PC-3 (cell line): ENCODE data around the gene SAAL1. TPM values are rescaled to one million over a fixed set of nuclear protein-coding genes. Genes with fewer than 3 reads are reported as not detected.
"Not testable (repeated sequence)": the region's sequence is repeated elsewhere in the genome, so short reads cannot be mapped to it uniquely, and the experiment has no call there.

ENCODE experiments used
- ATAC-seq: fragments of 200-7000 bp; cut with Tn5 transposase; 2 replicates; pipeline ENCODE4 v1.9.1; 2020; ENCODE audit warnings: mild to moderate bottlenecking, moderate library complexity
- BruUV-seq: library from RNA; stranded (reverse); fragments of 400-500 nt; replicated peaks from 2 replicates; lab custom pipeline; 2021; lab: Mats Ljungman, UMichigan
- CTCF ChIA-PET: fragments of 300-600 bp; sonication (Branson Sonifier 250); formaldehyde crosslinking; loops from one replicate; lab custom pipeline; 2022; ENCODE audit warnings: antibody characterized with exemption; lab: Charles Lee
- POLR2A ChIA-PET: fragments of 300-600 bp; sonication (Branson Sonifier 250); formaldehyde crosslinking; loops from one replicate; lab custom pipeline; 2022; ENCODE audit warnings: antibody characterized with exemption; ENCODE audit not compliant: unreplicated experiment; lab: Charles Lee
- DNase-seq: peaks from one replicate; pipeline ENCODE4 v3.0.0-alpha.2; 2015
- H2AFZ ChIP-seq: fragments of 300-600 bp; sonication (generic); 2 replicates; pipeline ENCODE4 v1.6.0; 2016; ENCODE audit warnings: antibody characterized with exemption, low read length
- H3F3A ChIP-seq: fragments of 300-600 bp; sonication (generic); one replicate; pipeline ENCODE4 v1.6.0; 2017; ENCODE audit warnings: antibody characterized with exemption, low read length, control low read depth, mild to moderate bottlenecking; ENCODE audit not compliant: unreplicated experiment
- H3K27ac ChIP-seq: fragments of 300-600 bp; sonication (generic); 2 replicates; pipeline ENCODE4 v1.5.1; 2016; ENCODE audit warnings: mild to moderate bottlenecking, low read length
- H3K27me3 ChIP-seq: fragments of 300-600 bp; sonication (generic); 2 replicates; pipeline ENCODE4 v1.6.1; 2016; ENCODE audit warnings: low read length, mixed read lengths
- H3K36me3 ChIP-seq: fragments of 300-600 bp; sonication (generic); 2 replicates; pipeline ENCODE4 v1.6.1; 2016; ENCODE audit warnings: low read depth, mixed run types, low read length, mixed read lengths
- H3K4me1 ChIP-seq: fragments of 300-600 bp; sonication (generic); 2 replicates; pipeline ENCODE4 v1.5.1; 2016; ENCODE audit warnings: low read length; ENCODE audit not compliant: insufficient read depth
- H3K4me2 ChIP-seq: fragments of 300-600 bp; sonication (generic); 2 replicates; pipeline ENCODE4 v1.6.0; 2016; ENCODE audit warnings: low read length
- H3K4me3 ChIP-seq: fragments of 300-600 bp; sonication (generic); 2 replicates; pipeline ENCODE4 v1.5.1; 2016; ENCODE audit warnings: mild to moderate bottlenecking, low read length, mixed read lengths
- H3K79me2 ChIP-seq: fragments of 300-600 bp; sonication (generic); 2 replicates; pipeline ENCODE4 v1.6.1; 2017; ENCODE audit warnings: low read length, mixed read lengths
- H3K9ac ChIP-seq: fragments of 300-600 bp; sonication (generic); 2 replicates; pipeline ENCODE4 v1.6.0; 2016; ENCODE audit warnings: mild to moderate bottlenecking, low read length
- H3K9me2 ChIP-seq: fragments of 300-600 bp; sonication (generic); replicated peaks from 2 replicates; pipeline ENCODE4 v1.6.1; 2016; ENCODE audit warnings: mixed run types, low read length, mixed read lengths
- H3K9me3 ChIP-seq: fragments of 300-600 bp; sonication (generic); 2 replicates; pipeline ENCODE4 v1.6.1; 2016; ENCODE audit warnings: low read length, mixed read lengths
- H4K20me1 ChIP-seq: fragments of 300-600 bp; sonication (generic); 2 replicates; pipeline ENCODE4 v1.6.1; 2016; ENCODE audit warnings: low read length, mixed read lengths
- EZH2 ChIP-seq: fragments of 300-600 bp; sonication (generic); IDR thresholded peaks from one replicate; pipeline ENCODE4 v1.6.1; 2017; ENCODE audit warnings: antibody characterized with exemption, mild to moderate bottlenecking, low read length; ENCODE audit not compliant: unreplicated experiment
- EZH2phosphoT487 ChIP-seq: fragments of 300-600 bp; sonication (generic); IDR thresholded peaks from 2 replicates; pipeline ENCODE4 v1.6.1; 2018; ENCODE audit warnings: mild to moderate bottlenecking, antibody characterized with exemption, low read length, borderline replicate concordance
- intact Hi-C: fragments of 100-400 bp; cut with micrococcal nuclease; formaldehyde crosslinking; loops from 2 replicates; pipeline ENCODE4 v1.9.0; 2023
- total RNA-seq: library from RNA; depleted of rRNA; stranded (reverse); fragments of >200 nt; gene quantifications from 2 replicates; pipeline ENCODE4 v1.2.3, GENCODE V29; 2014
- TF ChIP-seq, protein P1 (sequence below): fragments of 300-600 bp; sonication (generic); conservative IDR thresholded peaks from 2 replicates; pipeline ENCODE4 v1.5.1; 2017; ENCODE audit warnings: antibody characterized with exemption, low read depth, mild to moderate bottlenecking, low read length

SAAL1 gene
- total RNA-seq, 1 experiment from 2014 or later: 25.4 TPM

GRCh38 chr11:18132341-18132740 is 26.5 kb upstream of the SAAL1 start, which contains the start of gene MRGPRX3:
MRGPRX3 (plus strand) TSS chr11:18132571; CDS start chr11:18137203, 4,632 bp downstream.
- ChIA-PET CTCF (no interaction called here), POLR2A (no interaction called here)
- no peaks in the 10 kb centered on the region for H3F3A ChIP-seq
- no peaks in the 10 kb centered on the region for H4K20me1 ChIP-seq
- no peak within 1 kb of the TSS for H3K4me3 ChIP-seq
- intact Hi-C loops: no loop called here
- ATAC-seq: no peak
- H3K36me3 ChIP-seq: no peaks in the 10 kb centered on the region
- BruUV-seq: no TSS peak
- no peak within 1 kb of the TSS for H3K4me2 ChIP-seq
- no peaks in the 10 kb centered on the region for H3K9me3 ChIP-seq
- no peaks in the 10 kb centered on the region for H3K4me1 ChIP-seq
- peaks cover 42% of the 10 kb centered on the region for H3K27me3 ChIP-seq
- no peak for TF ChIP-seq EZH2phosphoT487
- no peak for TF ChIP-seq EZH2
- TF ChIP-seq, protein P1, sequence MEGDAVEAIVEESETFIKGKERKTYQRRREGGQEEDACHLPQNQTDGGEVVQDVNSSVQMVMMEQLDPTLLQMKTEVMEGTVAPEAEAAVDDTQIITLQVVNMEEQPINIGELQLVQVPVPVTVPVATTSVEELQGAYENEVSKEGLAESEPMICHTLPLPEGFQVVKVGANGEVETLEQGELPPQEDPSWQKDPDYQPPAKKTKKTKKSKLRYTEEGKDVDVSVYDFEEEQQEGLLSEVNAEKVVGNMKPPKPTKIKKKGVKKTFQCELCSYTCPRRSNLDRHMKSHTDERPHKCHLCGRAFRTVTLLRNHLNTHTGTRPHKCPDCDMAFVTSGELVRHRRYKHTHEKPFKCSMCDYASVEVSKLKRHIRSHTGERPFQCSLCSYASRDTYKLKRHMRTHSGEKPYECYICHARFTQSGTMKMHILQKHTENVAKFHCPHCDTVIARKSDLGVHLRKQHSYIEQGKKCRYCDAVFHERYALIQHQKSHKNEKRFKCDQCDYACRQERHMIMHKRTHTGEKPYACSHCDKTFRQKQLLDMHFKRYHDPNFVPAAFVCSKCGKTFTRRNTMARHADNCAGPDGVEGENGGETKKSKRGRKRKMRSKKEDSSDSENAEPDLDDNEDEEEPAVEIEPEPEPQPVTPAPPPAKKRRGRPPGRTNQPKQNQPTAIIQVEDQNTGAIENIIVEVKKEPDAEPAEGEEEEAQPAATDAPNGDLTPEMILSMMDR: no peak
- H3K9ac ChIP-seq: no peak within 1 kb of the TSS
- no peak within 1 kb of the TSS for H2AFZ ChIP-seq
- no peak within 1 kb of the TSS for H3K27ac ChIP-seq
- no peak for DNase-seq
- H3K79me2 ChIP-seq: no peaks in the 10 kb centered on the region
- no peaks in the 10 kb centered on the region for H3K9me2 ChIP-seq

GRCh38 chr11:18131115-18131514 is 25.2 kb upstream of the SAAL1 start:
- H3F3A ChIP-seq, H3K4me3 ChIP-seq, H3K9ac ChIP-seq, H3K4me1 ChIP-seq, POLR2A ChIA-PET, H3K36me3 ChIP-seq, H3K4me2 ChIP-seq, H3K9me2 ChIP-seq, intact Hi-C loops, H3K27ac ChIP-seq, H3K9me3 ChIP-seq, H2AFZ ChIP-seq, BruUV-seq, DNase-seq, CTCF ChIA-PET, ATAC-seq, H4K20me1 ChIP-seq, H3K79me2 ChIP-seq: not testable (repeated sequence)
- H3K27me3 ChIP-seq: peaks cover 39% of the 10 kb centered on the region

GRCh38 chr11:18121331-18121828 is 15.5 kb upstream of the SAAL1 start:
- H4K20me1 ChIP-seq, H3K9me2 ChIP-seq, H2AFZ ChIP-seq, BruUV-seq, H3K4me2 ChIP-seq, ATAC-seq, H3K27me3 ChIP-seq, H3K4me1 ChIP-seq, H3K4me3 ChIP-seq, POLR2A ChIA-PET, H3F3A ChIP-seq, H3K9me3 ChIP-seq, H3K79me2 ChIP-seq, H3K9ac ChIP-seq, H3K27ac ChIP-seq, CTCF ChIA-PET, H3K36me3 ChIP-seq, intact Hi-C loops, DNase-seq: not testable (repeated sequence)
